Stimulated activated CD4-positive, alpha-beta T cell treated with anti-CD3 and anti-CD28 coated beads, TNF-alpha, amount 100 ng/mL, for 24 hours (primary cell): Measurements from ENCODE around the gene TNFAIP1.
"Not testable (repeated sequence)": the region's sequence is repeated elsewhere in the genome, so short reads cannot be mapped to it uniquely, and the experiment has no call there.

Experiments
- DNase-seq, 3 experiments: peaks; one replicate each; pipeline ENCODE4 v3.0.0-alpha.2; 2020; ENCODE audit warnings: low read depth in 3 of 3

The TNFAIP1 gene

GRCh38 chr17:28324781-28325180 lies 10.8 kb upstream of the TNFAIP1 start:
- no peak for DNase-seq

- no peak for DNase-seq
Observed at GRCh38 chr17:28325211-28325610, 10.3 kb upstream of the TNFAIP1 start.

- no peak for DNase-seq
Observed at GRCh38 chr17:28326114-28326513, 9.4 kb upstream of the TNFAIP1 start.

- no peak for DNase-seq
Observed at GRCh38 chr17:28327031-28327607, 8.4 kb upstream of the TNFAIP1 start.

GRCh38 chr17:28327709-28328108 lies 7.9 kb upstream of the TNFAIP1 start:
- DNase-seq = no peak

- DNase-seq = no peak
Observed at GRCh38 chr17:28328325-28328724, 7.2 kb upstream of the TNFAIP1 start.

- DNase-seq = no peak
Observed at GRCh38 chr17:28330671-28331070, 4.9 kb upstream of the TNFAIP1 start.

GRCh38 chr17:28331891-28332420 lies 3.6 kb upstream of the TNFAIP1 start:
- DNase-seq = no peak

- no peak for DNase-seq
Observed at GRCh38 chr17:28333083-28333746, 2.3 kb upstream of the TNFAIP1 start.

- no peak for DNase-seq
Observed at GRCh38 chr17:28334171-28334570, 1.4 kb upstream of the TNFAIP1 start.

GRCh38 chr17:28334666-28335200 lies 828 bp upstream of the TNFAIP1 start:
- DNase-seq = no peak

- DNase-seq = peak in 1 of 3 experiments; percentile 29
Observed at GRCh38 chr17:28335959-28336871, 654 bp downstream of the TNFAIP1 start.

GRCh38 chr17:28338056-28338768 lies 2.7 kb downstream of the TNFAIP1 start:
- DNase-seq = no peak

GRCh38 chr17:28338769-28339212 lies 3.2 kb downstream of the TNFAIP1 start:
- DNase-seq = not testable (repeated sequence)

- DNase-seq = no peak
Observed at GRCh38 chr17:28339431-28339830, 3.9 kb downstream of the TNFAIP1 start.

- DNase-seq = no peak
Observed at GRCh38 chr17:28340374-28340773, 4.8 kb downstream of the TNFAIP1 start.

- no peak for DNase-seq
Observed at GRCh38 chr17:28341516-28341915, 6.0 kb downstream of the TNFAIP1 start.

- DNase-seq = no peak
Observed at GRCh38 chr17:28342313-28342712, 6.8 kb downstream of the TNFAIP1 start.

- DNase-seq = no peak
Observed at GRCh38 chr17:28343491-28343932, 8.0 kb downstream of the TNFAIP1 start.

GRCh38 chr17:28344011-28344410 lies 8.4 kb downstream of the TNFAIP1 start:
- no peak for DNase-seq

- DNase-seq = no peak
Observed at GRCh38 chr17:28344435-28344901, 8.9 kb downstream of the TNFAIP1 start.
